Effector CD4-positive, alpha-beta T cell (primary cell): Measurements from ENCODE around the gene CRABP1. TPM values are rescaled to one million over a fixed set of nuclear protein-coding genes. Genes with fewer than 3 reads are reported as not detected.

Experiments
- DNase-seq: peaks from one replicate; pipeline ENCODE4 v3.0.0-alpha.2; 2020
- total RNA-seq: gene quantifications from one replicate; lab custom pipeline; 2026; lab: John Stamatoyannopoulos, UW

The CRABP1 gene
- total RNA-seq = not detected

- DNase-seq = no peak
Observed at GRCh38 chr15:78340231-78341056, at the start of gene CRABP1. Gene CRABP1 (plus strand): TSS chr15:78340353. CDS start chr15:78340429, 76 bp downstream.

GRCh38 chr15:78291052-78291451 lies 49.1 kb upstream of the CRABP1 start:
- no peak for DNase-seq

- no peak for DNase-seq
Observed at GRCh38 chr15:78291698-78292097, 48.5 kb upstream of the CRABP1 start.

DNA sequence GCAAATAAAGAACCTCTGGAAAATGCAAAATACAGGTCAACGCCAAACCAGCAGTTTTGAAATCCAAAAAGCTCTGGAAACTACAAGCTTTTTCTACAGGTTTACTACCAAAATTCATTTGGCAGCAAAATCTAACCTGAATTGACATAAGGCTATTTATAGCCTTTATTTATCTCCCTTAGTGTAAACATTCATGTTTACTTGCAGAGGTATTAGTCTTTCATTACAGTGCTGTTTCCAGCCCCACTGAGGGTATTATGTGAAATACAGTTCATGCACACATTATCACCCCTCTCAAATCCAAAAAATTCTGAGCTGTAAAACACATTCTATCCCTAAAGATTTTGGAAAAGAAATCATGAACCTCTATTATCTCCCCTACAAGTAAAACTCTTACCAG lies 47.9 kb upstream of the CRABP1 start:
- DNase-seq = no peak

DNA sequence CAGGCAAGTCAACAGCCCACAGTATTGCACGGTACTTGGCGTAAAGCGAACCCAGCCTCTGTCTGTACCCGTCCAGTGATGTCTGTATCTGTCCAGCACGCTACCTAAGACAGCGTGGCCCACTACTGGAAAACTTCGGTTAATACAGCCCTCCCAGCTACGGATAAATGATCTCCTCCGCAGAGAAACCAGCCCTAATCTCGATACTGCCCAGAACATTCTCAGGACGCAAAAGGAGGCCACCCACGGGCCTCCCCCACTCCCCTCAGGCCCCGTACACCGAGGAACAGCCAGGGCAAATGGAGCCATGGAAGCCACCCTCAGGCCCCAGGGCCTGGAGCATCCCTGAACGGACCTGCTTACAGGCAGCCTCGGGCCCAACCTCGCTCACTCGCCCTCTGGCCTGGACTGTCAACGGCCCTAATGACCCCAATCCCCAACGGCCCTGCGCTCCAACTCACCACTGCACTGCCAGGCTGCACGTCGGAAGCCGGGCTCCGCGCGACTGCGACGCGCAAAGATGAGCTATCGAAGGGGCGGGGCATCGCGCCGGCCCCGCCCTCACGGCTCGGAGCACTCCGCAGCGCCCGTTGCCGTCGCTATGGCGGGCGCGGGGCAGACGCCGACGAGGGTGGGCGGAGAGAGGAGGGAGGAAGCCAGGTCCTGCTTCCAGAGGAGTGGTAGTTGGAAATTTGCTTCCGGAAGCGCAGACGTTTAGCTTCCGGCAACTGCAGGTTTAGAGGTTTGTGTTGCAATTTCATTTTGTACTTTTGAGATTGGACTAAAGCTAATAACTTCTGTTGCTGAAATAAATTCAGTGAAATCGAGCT lies 40.8 kb upstream of the CRABP1 start, which contains the start of gene SKIC8:
TSS of gene SKIC8 (minus strand) at position 509 of the 830 bp plus-strand sequence. CDS start 3,923 bp downstream, outside the sequence.
- DNase-seq = peak; percentile 86

DNA sequence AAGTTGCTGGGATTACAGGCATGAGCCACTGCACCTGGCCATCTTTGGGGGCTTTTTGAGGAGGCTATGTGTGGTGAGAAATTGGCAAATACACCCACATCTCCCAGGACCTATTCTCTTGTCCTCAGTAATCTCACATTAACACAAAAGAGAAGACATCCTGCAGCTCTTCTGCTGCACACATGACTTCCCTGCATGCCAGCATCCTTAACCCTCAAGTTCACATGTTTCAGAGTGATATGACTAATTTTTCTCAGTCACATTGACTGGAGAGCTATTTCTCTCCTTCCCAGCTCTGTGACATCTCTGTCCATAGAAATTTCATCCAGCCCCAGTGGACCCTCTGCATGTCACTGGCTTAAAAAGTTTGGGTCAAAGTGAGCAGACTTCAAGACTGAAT lies 38.8 kb upstream of the CRABP1 start:
- no peak for DNase-seq

- DNase-seq = no peak
Observed at GRCh38 chr15:78301828-78302227, 38.3 kb upstream of the CRABP1 start.

GRCh38 chr15:78302579-78303312 lies 37.4 kb upstream of the CRABP1 start:
- DNase-seq = no peak

DNA sequence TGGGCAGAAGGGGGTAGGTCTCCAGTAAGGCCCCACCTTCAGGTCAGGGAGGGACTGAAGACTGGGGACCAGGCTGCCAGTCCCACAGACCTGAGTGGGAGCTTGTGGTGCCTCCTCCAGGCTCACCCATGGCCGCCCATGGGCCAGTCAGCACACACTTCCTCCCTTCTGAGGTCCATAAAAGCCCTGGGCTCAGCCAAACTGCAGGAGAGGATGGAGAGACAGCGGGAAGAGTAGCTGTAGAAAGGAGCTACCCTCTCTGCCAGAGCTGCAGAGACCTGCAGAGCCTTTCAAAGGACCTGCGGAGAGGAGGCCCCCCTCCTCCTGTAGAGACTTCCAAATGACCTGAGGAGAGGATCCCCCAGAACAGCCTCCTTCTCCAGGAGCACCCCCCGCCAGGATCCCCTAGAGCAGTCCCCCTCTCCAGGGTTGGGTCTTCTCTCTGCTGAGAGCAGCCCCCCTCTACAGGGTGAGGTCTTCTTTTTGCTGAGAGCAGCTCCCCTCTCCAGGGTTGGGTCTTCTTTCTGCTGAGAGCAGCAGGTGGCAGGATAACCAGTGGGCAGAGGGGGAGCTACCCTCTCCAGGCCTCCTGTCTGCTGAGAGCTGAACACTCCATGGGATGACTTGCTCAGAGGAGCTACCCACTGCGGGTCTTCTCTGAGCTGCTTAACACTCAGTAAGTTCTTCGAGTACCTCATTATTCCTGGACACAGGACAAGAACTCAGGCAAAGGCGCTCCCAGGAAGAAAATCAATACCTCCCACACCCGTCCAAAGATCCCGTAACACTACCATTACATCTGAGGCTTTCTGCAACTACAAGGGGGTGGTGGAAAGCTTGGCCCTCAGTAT lies 35.7 kb upstream of the CRABP1 start:
- DNase-seq = no peak

- no peak for DNase-seq
Observed at GRCh38 chr15:78306176-78306774, 33.9 kb upstream of the CRABP1 start.

DNA sequence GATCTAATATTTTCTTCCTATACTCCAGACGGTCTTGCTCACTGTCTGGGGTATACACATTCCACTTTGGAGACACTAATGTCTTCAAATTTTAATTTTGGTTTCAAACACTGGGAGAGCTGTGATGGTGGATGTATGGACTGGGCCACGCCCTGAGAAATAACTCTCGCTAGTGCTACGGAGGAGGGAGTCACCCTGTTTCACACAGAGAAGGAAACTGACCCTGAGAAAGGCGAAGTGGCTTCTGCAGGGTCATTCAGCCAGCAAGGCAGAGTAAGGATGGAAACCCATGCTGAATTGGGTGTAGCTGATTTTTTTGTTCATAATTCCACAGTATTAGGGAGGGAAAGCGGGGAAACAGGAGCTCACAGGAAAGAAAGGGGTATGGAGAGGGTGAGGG lies 32.2 kb upstream of the CRABP1 start:
- DNase-seq = no peak

DNA sequence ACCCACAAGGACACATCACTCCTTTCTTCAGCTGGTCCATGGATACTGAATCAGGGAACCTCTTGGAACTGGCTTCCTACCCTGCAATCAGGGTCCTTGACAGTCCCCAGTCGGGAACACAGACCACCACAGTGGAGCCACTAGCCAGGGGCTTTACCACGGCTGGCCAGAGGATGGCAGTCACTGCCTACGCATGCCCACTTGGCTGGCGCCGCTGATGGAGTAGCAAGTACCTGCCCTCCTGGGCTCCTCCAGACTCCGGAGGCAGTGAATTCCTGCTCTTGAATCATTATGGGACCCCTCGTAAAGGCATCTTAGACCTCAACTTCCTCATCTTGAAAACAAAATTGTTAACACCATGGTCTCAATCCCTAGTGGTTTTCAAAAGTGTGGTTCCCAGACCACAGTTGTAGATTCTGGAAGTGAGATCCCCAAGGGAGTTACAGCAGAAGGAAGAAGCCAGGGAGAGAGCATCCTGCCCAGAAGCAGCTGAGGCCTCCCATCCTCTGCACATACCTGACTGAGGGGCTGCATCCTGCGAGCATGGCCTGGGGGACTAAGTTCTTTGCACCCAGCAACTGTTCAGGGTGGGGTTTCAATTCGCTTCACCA lies 31.6 kb upstream of the CRABP1 start:
- no peak for DNase-seq

DNA sequence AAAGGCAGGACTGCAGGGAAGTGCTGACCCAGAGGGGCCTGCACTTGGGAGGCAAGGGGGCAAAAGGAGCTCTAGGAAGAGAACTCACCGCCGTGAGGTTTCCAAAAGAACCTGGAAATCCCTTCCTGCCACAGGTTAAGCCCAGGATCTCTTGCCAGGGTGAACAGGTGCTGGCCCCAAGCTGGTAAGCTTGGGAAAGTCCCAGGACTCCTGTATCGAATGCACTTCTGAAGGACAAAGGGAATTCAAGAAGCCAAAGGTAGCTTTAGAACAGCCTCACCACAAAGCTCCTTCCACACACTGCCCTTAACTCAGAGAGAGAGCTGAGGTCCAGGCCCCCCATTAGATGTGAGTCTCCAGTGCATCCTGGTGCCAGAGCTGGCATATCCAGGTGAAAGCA lies 28.9 kb upstream of the CRABP1 start:
- DNase-seq = no peak

DNA sequence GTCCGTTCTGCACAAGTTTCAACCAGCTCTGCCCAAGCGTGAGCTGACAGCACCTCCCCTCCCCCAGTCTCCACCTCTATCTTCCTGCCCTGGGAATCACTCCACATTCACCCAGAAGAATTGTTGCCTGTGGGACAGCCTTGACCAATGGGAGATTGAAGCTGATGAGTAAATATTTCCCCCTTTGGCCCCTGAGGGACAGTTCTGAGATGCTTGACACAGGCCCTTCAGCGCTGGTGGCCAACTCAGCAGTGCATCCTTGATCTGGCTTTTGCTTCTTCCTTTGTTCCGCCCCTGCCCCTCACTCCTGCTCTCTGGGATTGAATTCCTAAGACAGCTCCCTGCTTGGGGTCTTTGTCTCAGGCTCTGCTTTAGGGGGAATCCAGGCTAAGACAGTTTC lies 27.6 kb upstream of the CRABP1 start:
- no peak for DNase-seq

GRCh38 chr15:78312957-78313356 lies 27.2 kb upstream of the CRABP1 start:
- DNase-seq = no peak

DNA sequence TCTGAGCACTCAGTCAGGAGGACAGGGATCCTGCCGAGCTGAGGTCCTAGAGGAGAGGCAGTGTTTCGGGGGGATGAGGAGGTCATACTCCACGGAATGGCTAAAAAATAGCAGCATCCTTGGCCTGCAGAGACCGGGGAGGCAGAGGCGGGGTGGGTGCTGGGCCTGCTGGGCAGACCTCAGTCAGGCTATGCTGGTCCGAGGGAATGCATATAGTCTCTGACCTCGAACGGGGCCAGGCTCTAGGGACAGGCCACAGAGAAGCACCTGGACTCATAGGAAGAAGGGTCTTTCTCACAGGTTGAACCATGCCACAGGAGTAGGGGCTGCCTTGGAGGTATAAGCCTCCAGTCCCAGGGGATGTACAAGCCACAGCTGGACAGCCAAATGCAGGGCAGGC lies 26.8 kb upstream of the CRABP1 start:
- no peak for DNase-seq

DNA sequence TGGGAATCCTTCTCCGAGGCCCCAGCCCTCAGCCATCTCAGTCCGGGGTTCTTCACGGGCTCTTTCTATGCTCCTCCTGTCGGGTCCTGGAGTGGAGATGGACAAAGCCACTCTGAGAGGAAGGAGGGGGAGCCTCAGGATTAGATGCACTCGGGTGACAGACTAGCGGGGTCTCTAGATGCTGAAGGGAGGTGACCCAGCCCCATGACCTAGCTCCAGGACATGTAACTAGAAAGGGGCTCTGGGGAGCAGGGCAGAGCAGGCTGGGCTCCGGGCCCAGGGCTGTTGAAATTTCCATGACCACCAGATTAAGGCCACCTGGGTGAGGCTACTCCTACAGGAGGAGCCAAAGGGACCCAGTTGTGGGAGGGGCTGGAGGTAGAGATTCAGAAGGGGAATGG lies 26.0 kb upstream of the CRABP1 start:
- DNase-seq = no peak

GRCh38 chr15:78315686-78316282 lies 24.4 kb upstream of the CRABP1 start:
- no peak for DNase-seq

- DNase-seq = no peak
Observed at GRCh38 chr15:78316283-78317083, 23.7 kb upstream of the CRABP1 start.
